HCT116 (cell line): ENCODE data around the gene DCAF8L2.

Experiments used
- POLR2A ChIP-seq: IDR thresholded peaks from 2 replicates; pipeline ENCODE4 v1.7.0; 2011; ENCODE audit warnings: borderline replicate concordance; ENCODE audit not compliant: insufficient read depth, insufficient read length; ENCODE audit errors: extremely low read depth
- POLR2AphosphoS5 ChIP-seq: IDR thresholded peaks from 2 replicates; pipeline ENCODE4 v1.6.1; 2011; ENCODE audit warnings: mild to moderate bottlenecking, low read depth, low read length, moderate library complexity
- TF ChIP-seq, protein P1 (sequence below): IDR thresholded peaks from 2 replicates; pipeline ENCODE4 v1.6.1; 2011; ENCODE audit warnings: mild to moderate bottlenecking, low read length, moderate library complexity; ENCODE audit not compliant: insufficient replicate concordance; ENCODE audit errors: extremely low read depth
- TF ChIP-seq, protein P2 (sequence below), 3 experiments: fragments of 200-600 bp in 1 of 3; sonication (generic) in 1 of 3; IDR thresholded peaks in 2 of 3; conservative IDR thresholded peaks in 1 of 3; 2 replicates each; pipeline ENCODE4 v1.5.1; 2012 to 2017; ENCODE audit warnings: low read depth in 2 of 3, low read length in 2 of 3, antibody characterized with exemption in 1 of 3, borderline replicate concordance in 1 of 3, control low read depth in 1 of 3, mild to moderate bottlenecking in 1 of 3, mixed read lengths in 1 of 3, mixed run types in 1 of 3, moderate library complexity in 1 of 3; ENCODE audit not compliant: insufficient read depth in 1 of 3

DNA sequence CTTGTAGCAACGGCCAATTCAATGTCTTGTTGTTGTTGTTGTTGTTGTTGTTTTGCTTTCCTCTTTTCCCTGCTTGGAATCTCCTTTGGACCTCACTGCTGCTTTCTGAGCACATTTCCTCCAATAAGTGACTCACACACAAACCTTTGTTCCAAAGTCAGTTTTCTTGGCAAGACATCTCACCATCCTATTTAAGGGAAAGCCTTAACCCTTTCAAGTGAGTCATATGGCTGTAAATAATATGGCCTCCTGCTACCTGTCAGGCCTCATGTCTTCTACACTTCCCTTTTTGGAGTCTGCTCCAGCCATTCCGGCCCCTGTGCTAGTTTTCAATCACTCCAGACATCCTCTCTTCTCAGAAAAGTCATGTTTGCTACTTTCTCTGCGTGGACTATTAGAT, 138.1 kb downstream of the DCAF8L2 start:
- TF ChIP-seq, protein P1, sequence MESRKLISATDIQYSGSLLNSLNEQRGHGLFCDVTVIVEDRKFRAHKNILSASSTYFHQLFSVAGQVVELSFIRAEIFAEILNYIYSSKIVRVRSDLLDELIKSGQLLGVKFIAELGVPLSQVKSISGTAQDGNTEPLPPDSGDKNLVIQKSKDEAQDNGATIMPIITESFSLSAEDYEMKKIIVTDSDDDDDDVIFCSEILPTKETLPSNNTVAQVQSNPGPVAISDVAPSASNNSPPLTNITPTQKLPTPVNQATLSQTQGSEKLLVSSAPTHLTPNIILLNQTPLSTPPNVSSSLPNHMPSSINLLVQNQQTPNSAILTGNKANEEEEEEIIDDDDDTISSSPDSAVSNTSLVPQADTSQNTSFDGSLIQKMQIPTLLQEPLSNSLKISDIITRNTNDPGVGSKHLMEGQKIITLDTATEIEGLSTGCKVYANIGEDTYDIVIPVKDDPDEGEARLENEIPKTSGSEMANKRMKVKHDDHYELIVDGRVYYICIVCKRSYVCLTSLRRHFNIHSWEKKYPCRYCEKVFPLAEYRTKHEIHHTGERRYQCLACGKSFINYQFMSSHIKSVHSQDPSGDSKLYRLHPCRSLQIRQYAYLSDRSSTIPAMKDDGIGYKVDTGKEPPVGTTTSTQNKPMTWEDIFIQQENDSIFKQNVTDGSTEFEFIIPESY = no peak
- TF ChIP-seq POLR2A (no peak), POLR2AphosphoS5 (no peak)
- TF ChIP-seq, protein P2, sequence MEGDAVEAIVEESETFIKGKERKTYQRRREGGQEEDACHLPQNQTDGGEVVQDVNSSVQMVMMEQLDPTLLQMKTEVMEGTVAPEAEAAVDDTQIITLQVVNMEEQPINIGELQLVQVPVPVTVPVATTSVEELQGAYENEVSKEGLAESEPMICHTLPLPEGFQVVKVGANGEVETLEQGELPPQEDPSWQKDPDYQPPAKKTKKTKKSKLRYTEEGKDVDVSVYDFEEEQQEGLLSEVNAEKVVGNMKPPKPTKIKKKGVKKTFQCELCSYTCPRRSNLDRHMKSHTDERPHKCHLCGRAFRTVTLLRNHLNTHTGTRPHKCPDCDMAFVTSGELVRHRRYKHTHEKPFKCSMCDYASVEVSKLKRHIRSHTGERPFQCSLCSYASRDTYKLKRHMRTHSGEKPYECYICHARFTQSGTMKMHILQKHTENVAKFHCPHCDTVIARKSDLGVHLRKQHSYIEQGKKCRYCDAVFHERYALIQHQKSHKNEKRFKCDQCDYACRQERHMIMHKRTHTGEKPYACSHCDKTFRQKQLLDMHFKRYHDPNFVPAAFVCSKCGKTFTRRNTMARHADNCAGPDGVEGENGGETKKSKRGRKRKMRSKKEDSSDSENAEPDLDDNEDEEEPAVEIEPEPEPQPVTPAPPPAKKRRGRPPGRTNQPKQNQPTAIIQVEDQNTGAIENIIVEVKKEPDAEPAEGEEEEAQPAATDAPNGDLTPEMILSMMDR (IDR thresholded peaks at IDR 0.05 in 2 of 3, conservative IDR thresholded peaks at IDR 0.05 in 1 of 3; ENCODE audit: borderline replicate concordance in 1 of 3, insufficient read depth in 1 of 3, low read depth in 2 of 3, low read length in 2 of 3) = no peak
